Activated CD4-positive, alpha-beta memory T cell treated with anti-CD3 and anti-CD28 coated beads, Interleukin-2, amount 10 ng/mL, durations not matched to agents 7 days and 5 days (primary cell): ENCODE results near the gene MFF. TPM values are rescaled to one million over a fixed set of nuclear protein-coding genes. Genes with fewer than 3 reads are reported as not detected.

Experiments
- CTCF ChIA-PET: fragments of 350-600 bp; sonication (Branson Sonifier 250); formaldehyde crosslinking; loops from one replicate; lab custom pipeline; 2021; ENCODE audit warnings: antibody characterized with exemption, inconsistent platforms; lab: Charles Lee
- POLR2A ChIA-PET: fragments of 350-600 bp; sonication (Branson Sonifier 250); formaldehyde crosslinking; loops from one replicate; lab custom pipeline; 2021; ENCODE audit warnings: antibody characterized with exemption; lab: Charles Lee
- DNase-seq: peaks from one replicate; pipeline ENCODE4 v3.0.0-alpha.2; 2020
- H3K27ac Mint-ChIP-seq: one replicate; pipeline ENCODE4 v1.8.0; 2021; ENCODE audit warnings: mild to moderate bottlenecking, mixed read lengths
- H3K27me3 Mint-ChIP-seq: one replicate; pipeline ENCODE4 v1.8.0; 2021; ENCODE audit warnings: mixed read lengths
- H3K36me3 Mint-ChIP-seq: one replicate; pipeline ENCODE4 v1.8.0; 2021; ENCODE audit warnings: low read depth, mixed read lengths
- H3K4me1 Mint-ChIP-seq: one replicate; pipeline ENCODE4 v1.8.0; 2021; ENCODE audit warnings: mixed read lengths
- H3K4me3 Mint-ChIP-seq: one replicate; pipeline ENCODE4 v1.8.0; 2021; ENCODE audit warnings: mild to moderate bottlenecking, mixed read lengths
- H3K9me3 Mint-ChIP-seq: one replicate; pipeline ENCODE4 v1.8.0; 2021; ENCODE audit warnings: mixed read lengths
- total RNA-seq, 2 experiments: library from RNA; stranded (reverse); gene quantifications; one replicate each; pipeline ENCODE4 v1.2.3, GENCODE V29; 2021

MFF gene
- total RNA-seq: 10 to 100 TPM; 63.9 to 67.5 TPM

GRCh38 chr2:227324995-227325838, at the start of gene MFF:
Gene MFF, plus strand, starts transcription at chr2:227325251. Its CDS starts 5,415 bp downstream, at chr2:227330666.
- POLR2A ChIA-PET: interaction anchor here (0.7 to 3.1 kb wide), 5 partner anchors 9 to 148 kb away, joined by 3 to 12 read pairs (median 3); no protein-coding TSS in a partner anchor
- CTCF ChIA-PET: interaction anchor here (0.7 to 1.5 kb wide), 2 partner anchors 11 to 19 kb away, joined by 3 to 5 read pairs; no protein-coding TSS in a partner anchor
- Mint-ChIP-seq H3K27me3 (peaks cover 2% of the 10 kb centered on the region), H3K4me1 (peaks cover 49% of the 10 kb centered on the region), H3K36me3 (peaks cover 17% of the 10 kb centered on the region), H3K27ac (peak within 1 kb of the TSS; percentile 79), H3K9me3 (peaks cover 9% of the 10 kb centered on the region), H3K4me3 (peak within 1 kb of the TSS; percentile 85)
- peak; percentile 94 for DNase-seq

- H3K27ac Mint-ChIP-seq: no peak overlapping the region
- H3K36me3 Mint-ChIP-seq: no peaks in the 10 kb centered on the region
- H3K4me3 Mint-ChIP-seq: no peak overlapping the region
- no peaks in the 10 kb centered on the region for H3K4me1 Mint-ChIP-seq
- CTCF ChIA-PET: no interaction called here
- DNase-seq: no peak
- POLR2A ChIA-PET: no interaction called here
- no peaks in the 10 kb centered on the region for H3K27me3 Mint-ChIP-seq
- H3K9me3 Mint-ChIP-seq: no peaks in the 10 kb centered on the region
These were observed 44.2 kb upstream of the MFF start for GRCh38 chr2:227280895-227281294.

GRCh38 chr2:227285741-227286236, 39.3 kb upstream of the MFF start:
- Mint-ChIP-seq H3K27me3 (no peaks in the 10 kb centered on the region), H3K27ac (no peak overlapping the region), H3K4me1 (no peaks in the 10 kb centered on the region), H3K9me3 (no peaks in the 10 kb centered on the region), H3K36me3 (no peaks in the 10 kb centered on the region), H3K4me3 (no peak overlapping the region)
- ChIA-PET CTCF (no interaction called here), POLR2A (no interaction called here)
- DNase-seq: no peak

GRCh38 chr2:227287771-227288170, 37.3 kb upstream of the MFF start:
- DNase-seq: no peak
- Mint-ChIP-seq H3K4me1 (no peaks in the 10 kb centered on the region), H3K9me3 (no peaks in the 10 kb centered on the region), H3K27me3 (no peaks in the 10 kb centered on the region), H3K36me3 (no peaks in the 10 kb centered on the region), H3K27ac (no peak overlapping the region), H3K4me3 (no peak overlapping the region)
- ChIA-PET CTCF (no interaction called here), POLR2A (no interaction called here)

GRCh38 chr2:227292314-227292713, 32.7 kb upstream of the MFF start:
- Mint-ChIP-seq H3K9me3 (no peaks in the 10 kb centered on the region), H3K27me3 (no peaks in the 10 kb centered on the region), H3K4me3 (no peak overlapping the region), H3K36me3 (no peaks in the 10 kb centered on the region), H3K4me1 (peaks cover 5% of the 10 kb centered on the region), H3K27ac (no peak overlapping the region)
- DNase-seq: no peak
- ChIA-PET CTCF (interaction anchor here (1.2 kb wide), 1 partner anchor 10 kb away, joined by 3 read pairs; no protein-coding TSS in a partner anchor), POLR2A (no interaction called here)

GRCh38 chr2:227293531-227293930, 31.5 kb upstream of the MFF start:
- Mint-ChIP-seq H3K4me3 (no peak overlapping the region), H3K4me1 (peaks cover 5% of the 10 kb centered on the region), H3K36me3 (no peaks in the 10 kb centered on the region), H3K27ac (no peak overlapping the region), H3K27me3 (no peaks in the 10 kb centered on the region), H3K9me3 (no peaks in the 10 kb centered on the region)
- ChIA-PET POLR2A (no interaction called here), CTCF (no interaction called here)
- DNase-seq: no peak

GRCh38 chr2:227295806-227296205, 29.2 kb upstream of the MFF start:
- no peak for DNase-seq
- Mint-ChIP-seq H3K9me3 (no peaks in the 10 kb centered on the region), H3K4me3 (no peak overlapping the region), H3K27me3 (no peaks in the 10 kb centered on the region), H3K4me1 (peaks cover 5% of the 10 kb centered on the region), H3K27ac (no peak overlapping the region), H3K36me3 (no peaks in the 10 kb centered on the region)
- CTCF ChIA-PET: no interaction called here
- POLR2A ChIA-PET: no interaction called here

- no peaks in the 10 kb centered on the region for H3K27me3 Mint-ChIP-seq
- no peak overlapping the region for H3K27ac Mint-ChIP-seq
- CTCF ChIA-PET: no interaction called here
- no peak for DNase-seq
- H3K4me3 Mint-ChIP-seq: no peak overlapping the region
- POLR2A ChIA-PET: no interaction called here
- no peaks in the 10 kb centered on the region for H3K36me3 Mint-ChIP-seq
- no peaks in the 10 kb centered on the region for H3K9me3 Mint-ChIP-seq
- peaks cover 5% of the 10 kb centered on the region for H3K4me1 Mint-ChIP-seq
These were observed 28.2 kb upstream of the MFF start for GRCh38 chr2:227296671-227297405.

- Mint-ChIP-seq H3K27me3 (no peaks in the 10 kb centered on the region), H3K9me3 (no peaks in the 10 kb centered on the region)
- CTCF ChIA-PET: interaction anchor here (1.1 to 1.5 kb wide), 3 partner anchors 9 to 63 kb away, joined by 3 to 4 read pairs (median 3); no protein-coding TSS in a partner anchor
These were observed 23.5 kb upstream of the MFF start for GRCh38 chr2:227301523-227301922.

GRCh38 chr2:227308784-227309183, 16.3 kb upstream of the MFF start:
- Mint-ChIP-seq H3K4me1 (no peaks in the 10 kb centered on the region), H3K9me3 (no peaks in the 10 kb centered on the region), H3K27me3 (no peaks in the 10 kb centered on the region), H3K27ac (no peak overlapping the region), H3K4me3 (no peak overlapping the region), H3K36me3 (no peaks in the 10 kb centered on the region)
- ChIA-PET POLR2A (no interaction called here), CTCF (no interaction called here)
- no peak for DNase-seq

More at GRCh38 chr2:227301523-227301922, 23.5 kb upstream of the MFF start:
- no peaks in the 10 kb centered on the region for H3K36me3 Mint-ChIP-seq
- POLR2A ChIA-PET: no interaction called here
- no peak overlapping the region for H3K4me3 Mint-ChIP-seq
- H3K4me1 Mint-ChIP-seq: no peaks in the 10 kb centered on the region
- H3K27ac Mint-ChIP-seq: no peak overlapping the region
- no peak for DNase-seq

GRCh38 chr2:227310756-227311110, 14.3 kb upstream of the MFF start:
- H3K9me3 Mint-ChIP-seq: no peaks in the 10 kb centered on the region
- no peaks in the 10 kb centered on the region for H3K27me3 Mint-ChIP-seq
- H3K27ac Mint-ChIP-seq: no peak overlapping the region
- POLR2A ChIA-PET: no interaction called here
- H3K36me3 Mint-ChIP-seq: no peaks in the 10 kb centered on the region
- DNase-seq: no peak
- H3K4me3 Mint-ChIP-seq: no peak overlapping the region
- H3K4me1 Mint-ChIP-seq: no peaks in the 10 kb centered on the region
- CTCF ChIA-PET: no interaction called here

GRCh38 chr2:227311861-227312506, 13.1 kb upstream of the MFF start:
- H3K4me1 Mint-ChIP-seq: no peaks in the 10 kb centered on the region
- CTCF ChIA-PET: no interaction called here
- peaks cover under 1% of the 10 kb centered on the region for H3K27me3 Mint-ChIP-seq
- DNase-seq: no peak
- no peaks in the 10 kb centered on the region for H3K36me3 Mint-ChIP-seq
- no peaks in the 10 kb centered on the region for H3K9me3 Mint-ChIP-seq
- no peak overlapping the region for H3K4me3 Mint-ChIP-seq
- POLR2A ChIA-PET: no interaction called here
- H3K27ac Mint-ChIP-seq: no peak overlapping the region

- ChIA-PET CTCF (no interaction called here), POLR2A (no interaction called here)
- peaks cover under 1% of the 10 kb centered on the region for H3K9me3 Mint-ChIP-seq
- DNase-seq: no peak
- no peaks in the 10 kb centered on the region for H3K36me3 Mint-ChIP-seq
- H3K4me1 Mint-ChIP-seq: no peaks in the 10 kb centered on the region
- peaks cover 2% of the 10 kb centered on the region for H3K27me3 Mint-ChIP-seq
- H3K4me3 Mint-ChIP-seq: no peak overlapping the region
- no peak overlapping the region for H3K27ac Mint-ChIP-seq
These were observed 12.5 kb upstream of the MFF start for GRCh38 chr2:227312579-227312978.
